ENCODE data around the gene RILPL1. TPM values are rescaled to one million over a fixed set of nuclear protein-coding genes. Genes with fewer than 3 reads are reported as not detected.
A peak's percentile ranks its signal among the peaks of the same experiment; 100 is the strongest.
"Not testable (repeated sequence)": the region's sequence is repeated elsewhere in the genome, so short reads cannot be mapped to it uniquely, and the experiment has no call there.

RILPL1 gene
- total RNA-seq, 8 experiments from 2014 or later, result 7.4 to 23.2 (median 13.0) TPM

GRCh38 chr12:123523518-123523917, 10.0 kb downstream of the RILPL1 start:
- Histone ChIP-seq H3K27ac (no peak overlapping the region), H3K4me1 (replicated peaks in 1 of 2) (no peaks in the 10 kb centered on the region), H3K4me3 (no peak overlapping the region)
- 85 to 100% methylated on average over 1 to 8 of the region's 10 CpGs; no CpG with 5 or more reads in 8 of the 10 experiments for WGBS, 10 experiments
- ATAC-seq (replicated peaks in 6 of 8), result no peak
- in situ Hi-C loops (cut with MboI; ENCODE audit: low pct_unique_long_range_greater_than_20kb in 2 of 9, low sequenced_read_pairs in 9 of 9, unreplicated experiment in 9 of 9), result no loop called here

DNA sequence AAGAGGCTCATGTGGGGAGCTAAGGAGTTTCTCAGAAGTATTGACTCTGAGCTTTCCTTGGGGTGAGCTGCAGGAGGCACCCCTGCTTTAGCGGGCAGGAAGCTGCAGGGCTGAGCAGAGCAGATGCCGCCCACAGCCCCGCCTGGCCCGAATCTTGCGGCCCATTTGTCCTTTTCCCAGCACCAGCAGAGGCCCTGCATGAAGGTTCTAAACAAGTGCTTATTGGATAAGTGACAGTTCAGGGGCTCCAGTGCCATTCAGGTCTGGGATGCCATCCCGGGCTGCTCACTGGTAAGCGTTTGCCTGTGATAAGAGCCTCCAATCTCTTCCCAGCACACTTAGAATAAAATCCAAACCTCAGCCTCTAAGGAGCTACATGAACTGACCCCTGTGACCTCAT, 11.4 kb downstream of the RILPL1 start:
- Histone ChIP-seq H3K4me1 (replicated peaks in 1 of 2) (no peaks in the 10 kb centered on the region), H3K27ac (no peak overlapping the region), H3K4me3 (no peak overlapping the region)
- ATAC-seq (replicated peaks in 6 of 8), result no peak
- WGBS, 10 experiments, result 91 to 100% (median 92%) methylated on average over 1 to 7 of the region's 7 CpGs; no CpG with 5 or more reads in 5 of the 10 experiments
- in situ Hi-C loops (cut with MboI; ENCODE audit: low pct_unique_long_range_greater_than_20kb in 2 of 9, low sequenced_read_pairs in 9 of 9, unreplicated experiment in 9 of 9), result no loop called here

- ATAC-seq (replicated peaks in 6 of 8), result no peak
- Histone ChIP-seq H3K27ac (no peak overlapping the region), H3K4me1 (replicated peaks in 1 of 2) (no peaks in the 10 kb centered on the region), H3K4me3 (no peak overlapping the region)
- 83 to 100% (median 97%) methylated on average over 1 to 8 of the region's 14 CpGs; no CpG with 5 or more reads in 1 of the 10 experiments for WGBS, 10 experiments
- in situ Hi-C loops (cut with MboI; ENCODE audit: low pct_unique_long_range_greater_than_20kb in 2 of 9, low sequenced_read_pairs in 9 of 9, unreplicated experiment in 9 of 9), result no loop called here
Measured at GRCh38 chr12:123520567-123521474, 12.7 kb downstream of the RILPL1 start.

GRCh38 chr12:123519141-123520001, 14.1 kb downstream of the RILPL1 start:
- peak; percentile 26 to 89 (median 56) for ATAC-seq (replicated peaks in 6 of 8)
- H3K4me3 ChIP-seq, result no peak overlapping the region
- WGBS, 10 experiments, result 45 to 100% (median 83%) methylated on average over 1 to 9 of the region's 24 CpGs; no CpG with 5 or more reads in 3 of the 10 experiments
- no peak overlapping the region for H3K27ac ChIP-seq
- no peaks in the 10 kb centered on the region for H3K4me1 ChIP-seq (replicated peaks in 1 of 2)
- in situ Hi-C loops (cut with MboI; ENCODE audit: low pct_unique_long_range_greater_than_20kb in 2 of 9, low sequenced_read_pairs in 9 of 9, unreplicated experiment in 9 of 9), result no loop called here

GRCh38 chr12:123516216-123516780, 17.2 kb downstream of the RILPL1 start:
- H3K27ac ChIP-seq, result no peak overlapping the region
- no peak for ATAC-seq (replicated peaks in 6 of 8)
- 79 to 100% (median 90%) methylated on average over 1 to 8 of the region's 11 CpGs; no CpG with 5 or more reads in 1 of the 10 experiments for WGBS, 10 experiments
- in situ Hi-C loops (cut with MboI; ENCODE audit: low pct_unique_long_range_greater_than_20kb in 2 of 9, low sequenced_read_pairs in 9 of 9, unreplicated experiment in 9 of 9), result no loop called here
- no peaks in the 10 kb centered on the region for H3K4me1 ChIP-seq (replicated peaks in 1 of 2)
- H3K4me3 ChIP-seq, result no peak overlapping the region

GRCh38 chr12:123514582-123515221, 18.8 kb downstream of the RILPL1 start:
- in situ Hi-C loops (cut with MboI; ENCODE audit: low pct_unique_long_range_greater_than_20kb in 2 of 9, low sequenced_read_pairs in 9 of 9, unreplicated experiment in 9 of 9); H3K27ac ChIP-seq; ATAC-seq (replicated peaks in 6 of 8); H3K4me3 ChIP-seq; H3K4me1 ChIP-seq (replicated peaks in 1 of 2): not testable (repeated sequence)
- WGBS, 10 experiments, result 83 to 100% (median 100%) methylated on average over 1 of the region's 1 CpG; no CpG with 5 or more reads in 5 of the 10 experiments

- in situ Hi-C loops (cut with MboI; ENCODE audit: low pct_unique_long_range_greater_than_20kb in 2 of 9, low sequenced_read_pairs in 9 of 9, unreplicated experiment in 9 of 9), result no loop called here
- Histone ChIP-seq H3K4me1 (replicated peaks in 1 of 2) (no peaks in the 10 kb centered on the region), H3K4me3 (no peak overlapping the region), H3K27ac (peak overlapping the region in 1 of 2 donors; percentile 44)
- WGBS, 10 experiments, result 58 to 100% (median 94%) methylated on average over 4 to 9 of the region's 13 CpGs; no CpG with 5 or more reads in 4 of the 10 experiments
- ATAC-seq (replicated peaks in 6 of 8), result no peak
Measured at GRCh38 chr12:123513805-123514204, 19.7 kb downstream of the RILPL1 start.

DNA sequence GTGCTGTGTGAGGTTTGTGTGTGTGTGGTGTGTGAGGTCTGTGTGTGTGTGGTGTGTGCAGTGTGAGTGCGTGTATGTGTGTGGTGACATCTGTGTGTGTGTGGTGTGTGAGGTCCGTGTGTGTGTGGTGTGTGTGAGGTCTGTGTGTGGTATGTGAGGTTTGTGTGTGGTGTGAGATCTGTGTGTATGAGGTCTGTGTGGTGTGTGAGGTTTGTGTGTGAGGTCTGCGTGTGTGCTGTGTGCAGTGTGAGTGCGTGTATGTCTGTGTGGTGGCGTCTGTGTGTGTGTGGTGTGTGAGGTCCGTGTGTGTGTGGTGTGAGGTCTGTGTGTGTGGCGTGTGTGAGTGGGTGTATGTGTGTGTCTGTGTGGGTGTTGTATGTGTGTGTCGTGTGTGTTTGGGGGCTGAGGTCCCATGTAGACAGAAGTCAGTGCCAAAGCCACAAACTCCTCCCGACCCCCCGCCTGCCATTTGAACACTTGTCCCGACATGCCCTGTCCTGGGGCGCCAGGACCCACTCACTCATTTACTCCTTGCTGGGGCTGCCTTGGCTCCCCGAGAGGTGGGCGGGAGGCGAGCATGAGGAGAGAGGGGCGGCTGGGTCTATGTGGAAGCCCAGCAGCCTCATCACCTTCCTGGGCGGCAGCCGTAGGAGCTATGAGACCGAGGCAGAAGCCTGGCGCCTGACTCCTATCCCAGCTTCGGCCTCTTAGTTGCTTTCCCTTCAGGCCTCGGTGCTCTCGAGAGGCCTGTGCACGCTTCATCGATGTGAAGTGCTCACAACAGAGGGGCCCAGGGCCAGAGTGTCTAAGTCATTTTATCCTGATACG, 20.5 kb downstream of the RILPL1 start:
- no peak overlapping the region for H3K4me3 ChIP-seq
- ATAC-seq (replicated peaks in 6 of 8), result no peak
- no peaks in the 10 kb centered on the region for H3K4me1 ChIP-seq (replicated peaks in 1 of 2)
- peak overlapping the region in 1 of 2 donors; percentile 44 for H3K27ac ChIP-seq
- 69 to 100% (median 88%) methylated on average over 1 to 5 of the region's 26 CpGs; no CpG with 5 or more reads in 4 of the 10 experiments for WGBS, 10 experiments
- in situ Hi-C loops (cut with MboI; ENCODE audit: low pct_unique_long_range_greater_than_20kb in 2 of 9, low sequenced_read_pairs in 9 of 9, unreplicated experiment in 9 of 9), result no loop called here

- 100% methylated on average over 1 to 2 of the region's 6 CpGs; no CpG with 5 or more reads in 6 of the 10 experiments for WGBS, 10 experiments
- Histone ChIP-seq H3K27ac (no peak overlapping the region), H3K4me1 (replicated peaks in 1 of 2) (peaks cover 0 to 6% of the 10 kb centered on the region in 2 donors), H3K4me3 (no peak overlapping the region)
- ATAC-seq (replicated peaks in 6 of 8), result no peak
- in situ Hi-C loops (cut with MboI; ENCODE audit: low pct_unique_long_range_greater_than_20kb in 2 of 9, low sequenced_read_pairs in 9 of 9, unreplicated experiment in 9 of 9), result no loop called here
Measured at GRCh38 chr12:123506843-123507236, 26.7 kb downstream of the RILPL1 start.

- 80 to 100% (median 80%) methylated on average over 1 to 3 of the region's 17 CpGs; no CpG with 5 or more reads in 3 of the 10 experiments for WGBS, 10 experiments
- ATAC-seq (replicated peaks in 6 of 8), result no peak
- H3K27ac ChIP-seq, result no peak overlapping the region
- in situ Hi-C loops (cut with MboI; ENCODE audit: low pct_unique_long_range_greater_than_20kb in 2 of 9, low sequenced_read_pairs in 9 of 9, unreplicated experiment in 9 of 9), result no loop called here
- H3K4me3 ChIP-seq, result no peak overlapping the region
- peaks cover 0 to 7% of the 10 kb centered on the region in 2 donors for H3K4me1 ChIP-seq (replicated peaks in 1 of 2)
Measured at GRCh38 chr12:123506059-123506842, 27.3 kb downstream of the RILPL1 start.

DNA sequence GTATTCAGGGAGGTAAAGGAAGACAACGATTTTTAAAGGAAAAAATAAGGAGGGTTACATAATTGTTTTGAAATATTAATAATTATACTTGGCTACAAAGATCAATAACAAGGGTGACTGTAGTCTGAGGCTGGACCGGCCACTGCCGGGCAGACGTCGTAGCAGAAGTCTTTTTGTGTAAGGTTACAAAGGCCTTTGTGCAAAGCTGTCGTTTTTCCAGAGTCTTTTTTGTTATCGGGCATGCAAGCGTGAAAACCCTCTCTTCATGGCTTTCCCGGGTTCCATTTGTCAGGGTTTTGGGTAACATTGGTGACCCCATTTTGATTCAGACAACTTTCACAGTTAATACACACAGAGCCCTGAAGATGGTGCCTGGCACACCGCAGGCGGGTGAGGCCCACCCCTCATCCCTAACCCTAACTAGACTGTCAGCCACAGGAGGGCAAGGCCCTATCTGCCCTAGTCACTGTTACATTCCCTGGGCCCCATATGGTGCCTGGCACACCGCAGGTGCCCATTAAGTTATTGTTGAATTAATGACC, 31.3 kb downstream of the RILPL1 start:
- Histone ChIP-seq H3K4me3 (no peak overlapping the region), H3K27ac (peak overlapping the region in 1 of 2 donors; percentile 69), H3K4me1 (replicated peaks in 1 of 2) (peaks cover 0 to 7% of the 10 kb centered on the region in 2 donors)
- WGBS, 10 experiments, result 7 to 93% (median 29%) methylated on average over 2 to 11 of the region's 12 CpGs; no CpG with 5 or more reads in 1 of the 10 experiments
- in situ Hi-C loops (cut with MboI; ENCODE audit: low pct_unique_long_range_greater_than_20kb in 2 of 9, low sequenced_read_pairs in 9 of 9, unreplicated experiment in 9 of 9), result no loop called here
- peak in 5 of 8 experiments; percentile 42 to 88 (median 76) for ATAC-seq (replicated peaks in 6 of 8)
